ENCODE measurements around the gene ABHD14A.

- TF ChIP-seq CTCF (IDR thresholded peaks at IDR 0.05) (no peak), POLR2A (IDR thresholded peaks at IDR 0.05) (no peak)
Observed at GRCh38 chr3:51963951-51964451, 10.9 kb upstream of the ABHD14A start.

All from Peyer's patch (tissue), 4 donors.